Mucosa of stomach (tissue), 1 donor: ENCODE results near the gene RAB1B.
"Not testable (repeated sequence)": the region's sequence is repeated elsewhere in the genome, so short reads cannot be mapped to it uniquely, and the experiment has no call there.

ENCODE experiments used
- H3K27me3 ChIP-seq: one replicate; pipeline ENCODE4 v1.7.0; 2013; ENCODE audit warnings: mild to moderate bottlenecking, low read length; ENCODE audit not compliant: control insufficient read depth, insufficient read depth
- H3K36me3 ChIP-seq: one replicate; pipeline ENCODE4 v1.7.0; 2013; ENCODE audit warnings: low read length; ENCODE audit not compliant: control insufficient read depth, insufficient read depth
- H3K4me1 ChIP-seq: one replicate; pipeline ENCODE4 v1.7.0; 2013; ENCODE audit warnings: mild to moderate bottlenecking, low read length; ENCODE audit not compliant: control insufficient read depth, insufficient read depth
- H3K4me3 ChIP-seq: one replicate; pipeline ENCODE4 v1.7.0; 2013; ENCODE audit warnings: low read length
- H3K9ac ChIP-seq: one replicate; pipeline ENCODE4 v1.7.0; 2013; ENCODE audit warnings: mild to moderate bottlenecking, low read length, moderate library complexity
- H3K9me3 ChIP-seq: one replicate; pipeline ENCODE4 v1.7.0; 2013; ENCODE audit warnings: mild to moderate bottlenecking, low read length, moderate library complexity; ENCODE audit not compliant: control insufficient read depth
- donor health status: Pancreatic carcinoma.

Gene RAB1B

DNA sequence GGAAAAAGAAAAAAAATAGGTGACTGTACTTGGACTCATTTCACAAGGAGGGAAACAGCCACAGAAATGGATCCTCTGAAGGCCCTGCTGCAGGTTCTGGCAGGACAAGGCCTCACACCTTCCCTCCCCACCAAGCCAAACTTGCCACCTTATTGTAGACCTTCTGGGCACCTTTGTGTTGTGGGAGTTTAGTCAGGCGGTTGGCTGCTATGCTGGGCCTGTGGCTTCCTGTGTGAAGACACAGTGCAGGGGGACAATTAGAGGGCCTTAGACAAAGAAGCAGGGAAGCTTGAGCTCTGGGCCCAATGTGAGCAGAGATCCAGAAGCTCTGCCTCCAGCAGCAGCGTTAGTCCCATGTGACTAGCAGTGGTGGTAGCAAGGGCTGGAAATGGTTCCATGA, 4.2 kb downstream of the RAB1B start:
- H3K36me3 ChIP-seq: peaks cover 24% of the 10 kb centered on the region
- H3K9me3 ChIP-seq: no peaks in the 10 kb centered on the region
- no peaks in the 10 kb centered on the region for H3K27me3 ChIP-seq
- H3K9ac ChIP-seq: no peak overlapping the region
- H3K4me1 ChIP-seq: peaks cover 9% of the 10 kb centered on the region
- no peak overlapping the region for H3K4me3 ChIP-seq

DNA sequence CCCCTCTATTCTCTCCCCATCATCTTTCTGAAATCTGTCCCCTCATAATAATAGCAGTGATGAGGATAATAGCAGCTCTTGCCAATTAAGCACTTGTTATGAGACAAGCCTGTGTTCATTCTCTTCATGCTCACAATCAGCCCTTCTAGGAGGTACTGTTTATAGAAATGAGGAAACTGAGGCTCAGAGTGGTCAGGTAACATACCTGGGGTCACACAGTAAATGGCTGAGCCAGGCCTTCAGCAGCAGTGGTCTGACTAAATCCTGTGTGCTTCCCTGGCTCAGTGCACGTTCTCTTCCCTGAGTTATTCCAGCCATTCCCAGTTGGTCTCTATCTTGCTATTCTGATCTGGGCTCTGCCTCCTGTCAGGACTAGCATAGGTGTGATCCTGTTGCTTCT, 5.8 kb downstream of the RAB1B start:
- H3K4me3 ChIP-seq: no peak overlapping the region
- H3K9me3 ChIP-seq: no peaks in the 10 kb centered on the region
- H3K9ac ChIP-seq: no peak overlapping the region
- peaks cover 12% of the 10 kb centered on the region for H3K4me1 ChIP-seq
- H3K36me3 ChIP-seq: peaks cover 24% of the 10 kb centered on the region
- H3K27me3 ChIP-seq: peaks cover 3% of the 10 kb centered on the region

DNA sequence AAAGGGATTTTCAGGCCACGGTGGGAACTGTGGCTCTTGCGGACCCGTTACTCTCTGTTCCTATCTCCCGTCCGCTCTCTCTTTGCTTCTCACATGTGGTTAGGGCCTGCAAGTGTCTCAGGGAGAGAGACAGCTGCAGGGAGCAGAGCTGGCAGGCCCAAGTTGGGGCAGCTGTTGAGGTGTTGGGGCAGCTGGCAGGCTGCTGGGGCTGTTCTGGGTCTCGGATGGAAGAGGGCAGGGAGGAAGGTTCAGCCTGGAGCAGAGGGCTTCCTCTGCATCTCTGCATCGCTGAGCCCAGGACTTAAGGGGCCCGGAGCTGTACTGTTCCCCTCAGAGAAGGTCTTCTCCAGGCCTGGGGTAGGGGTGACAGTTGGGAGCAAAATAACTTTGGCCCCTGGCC, 7.0 kb downstream of the RAB1B start:
- Histone ChIP-seq H3K9ac (no peak overlapping the region), H3K27me3 (peaks cover 3% of the 10 kb centered on the region), H3K4me1 (peaks cover 4% of the 10 kb centered on the region), H3K36me3 (peaks cover 24% of the 10 kb centered on the region), H3K9me3 (no peaks in the 10 kb centered on the region), H3K4me3 (no peak overlapping the region)

DNA sequence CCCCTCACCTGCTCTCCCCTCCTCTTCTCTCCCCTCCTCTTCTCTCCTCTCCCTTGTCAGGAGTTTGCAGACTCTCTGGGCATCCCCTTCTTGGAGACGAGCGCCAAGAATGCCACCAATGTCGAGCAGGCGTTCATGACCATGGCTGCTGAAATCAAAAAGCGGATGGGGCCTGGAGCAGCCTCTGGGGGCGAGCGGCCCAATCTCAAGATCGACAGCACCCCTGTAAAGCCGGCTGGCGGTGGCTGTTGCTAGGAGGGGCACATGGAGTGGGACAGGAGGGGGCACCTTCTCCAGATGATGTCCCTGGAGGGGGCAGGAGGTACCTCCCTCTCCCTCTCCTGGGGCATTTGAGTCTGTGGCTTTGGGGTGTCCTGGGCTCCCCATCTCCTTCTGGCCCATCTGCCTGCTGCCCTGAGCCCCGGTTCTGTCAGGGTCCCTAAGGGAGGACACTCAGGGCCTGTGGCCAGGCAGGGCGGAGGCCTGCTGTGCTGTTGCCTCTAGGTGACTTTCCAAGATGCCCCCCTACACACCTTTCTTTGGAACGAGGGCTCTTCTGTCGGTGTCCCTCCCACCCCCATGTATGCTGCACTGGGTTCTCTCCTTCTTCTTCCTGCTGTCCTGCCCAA, 7.7 kb downstream of the RAB1B start:
- Histone ChIP-seq H3K4me3 (no peak overlapping the region), H3K9me3 (no peaks in the 10 kb centered on the region), H3K36me3 (peaks cover 24% of the 10 kb centered on the region), H3K27me3 (peaks cover 3% of the 10 kb centered on the region), H3K9ac (no peak overlapping the region), H3K4me1 (peaks cover 4% of the 10 kb centered on the region)

DNA sequence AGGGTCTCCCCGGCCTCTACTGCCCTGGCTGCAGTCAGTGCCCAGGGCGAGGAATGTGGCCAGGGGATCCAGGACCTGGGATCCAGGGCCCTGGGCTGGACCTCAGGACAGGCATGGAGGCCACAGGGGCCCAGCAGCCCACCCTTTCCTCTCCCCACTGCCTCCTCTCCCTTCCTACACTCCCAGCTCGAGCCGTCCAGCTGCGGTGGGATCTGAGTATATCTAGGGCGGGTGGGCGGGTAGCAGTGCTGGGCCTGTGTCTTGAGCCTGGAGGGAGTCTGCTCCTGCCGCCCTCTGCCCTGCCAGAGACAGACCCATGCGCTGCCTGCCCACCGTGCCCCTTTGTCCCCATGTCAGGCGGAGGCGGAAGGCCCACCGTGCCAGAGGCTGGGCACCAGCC, 8.2 kb downstream of the RAB1B start:
- H3K9ac ChIP-seq, H3K4me1 ChIP-seq, H3K4me3 ChIP-seq, H3K27me3 ChIP-seq, H3K9me3 ChIP-seq: not testable (repeated sequence)
- H3K36me3 ChIP-seq: peaks cover 24% of the 10 kb centered on the region

DNA sequence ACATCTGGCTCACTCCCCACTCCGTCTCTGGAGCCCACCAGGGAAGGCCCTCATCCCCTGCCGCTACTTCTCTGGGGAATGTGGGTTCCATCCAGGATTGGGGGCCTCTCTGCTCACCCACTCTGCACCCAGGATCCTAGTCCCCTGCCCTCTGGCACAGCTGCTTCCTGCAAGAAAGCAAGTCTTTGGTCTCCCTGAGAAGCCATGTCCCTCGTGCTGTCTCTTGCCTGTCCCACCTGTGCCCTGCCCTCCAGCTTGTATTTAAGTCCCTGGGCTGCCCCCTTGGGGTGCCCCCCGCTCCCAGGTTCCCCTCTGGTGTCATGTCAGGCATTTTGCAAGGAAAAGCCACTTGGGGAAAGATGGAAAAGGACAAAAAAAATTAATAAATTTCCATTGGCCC, 8.6 kb downstream of the RAB1B start:
- not testable (repeated sequence) for H3K4me1 ChIP-seq, H3K27me3 ChIP-seq, H3K4me3 ChIP-seq, H3K9me3 ChIP-seq, H3K9ac ChIP-seq
- H3K36me3 ChIP-seq: peaks cover 19% of the 10 kb centered on the region

DNA sequence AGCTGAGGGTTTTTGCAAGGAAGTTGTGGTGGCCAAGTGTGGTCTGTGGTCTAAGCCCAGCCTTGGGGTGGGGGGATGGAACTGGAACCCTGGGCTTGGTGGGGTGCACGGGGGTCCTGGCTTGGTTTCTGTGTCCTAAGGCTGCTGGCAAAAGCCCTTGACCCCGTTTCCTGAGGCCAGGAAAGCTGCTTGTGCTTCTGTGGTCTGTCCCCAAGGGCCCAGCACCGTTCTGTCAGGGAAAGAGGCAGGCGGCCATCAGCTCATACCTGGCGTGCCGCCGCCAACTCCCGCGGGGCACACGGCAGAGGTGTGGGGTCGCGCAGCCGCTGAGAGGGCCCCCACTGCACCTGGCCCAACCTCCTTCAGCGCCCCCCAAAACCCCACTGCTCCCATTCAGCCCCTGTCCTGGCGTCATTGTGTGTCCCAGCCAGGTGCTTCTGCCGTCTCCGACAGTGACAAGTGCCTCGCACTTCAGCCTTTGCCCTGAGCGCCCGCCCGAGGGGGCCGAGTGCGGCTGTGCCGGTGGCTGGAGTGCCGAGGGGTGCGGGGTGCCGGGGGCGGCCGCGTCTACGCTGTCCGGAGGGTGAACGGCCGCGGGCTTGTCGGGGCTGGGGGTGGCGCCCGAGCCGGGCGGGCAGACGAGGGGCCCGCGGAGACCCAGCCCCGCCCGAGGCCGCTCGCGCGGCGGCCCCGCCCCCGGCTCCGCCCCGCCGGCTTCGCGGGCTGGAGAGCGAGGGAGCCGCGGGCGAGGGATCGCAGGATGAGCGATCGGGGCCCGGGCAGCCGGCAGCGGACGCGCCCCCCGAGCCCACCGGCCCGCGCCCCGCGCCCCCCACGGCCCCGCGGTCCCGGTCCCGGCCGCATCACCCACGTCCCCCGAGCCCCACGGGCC, 9.3 kb downstream of the RAB1B start, which contains the start of gene CNIH2:
Gene CNIH2 (plus strand): TSS at position 705 of the 892 bp plus-strand sequence. CDS start 282 bp downstream, outside the sequence.
- H3K36me3 ChIP-seq: peaks cover 13% of the 10 kb centered on the region
- H3K4me1 ChIP-seq: peaks cover 12% of the 10 kb centered on the region
- no peaks in the 10 kb centered on the region for H3K9me3 ChIP-seq
- peaks cover 3% of the 10 kb centered on the region for H3K27me3 ChIP-seq
- H3K9ac ChIP-seq: no peak within 1 kb of the TSS
- H3K4me3 ChIP-seq: no peak within 1 kb of the TSS

DNA sequence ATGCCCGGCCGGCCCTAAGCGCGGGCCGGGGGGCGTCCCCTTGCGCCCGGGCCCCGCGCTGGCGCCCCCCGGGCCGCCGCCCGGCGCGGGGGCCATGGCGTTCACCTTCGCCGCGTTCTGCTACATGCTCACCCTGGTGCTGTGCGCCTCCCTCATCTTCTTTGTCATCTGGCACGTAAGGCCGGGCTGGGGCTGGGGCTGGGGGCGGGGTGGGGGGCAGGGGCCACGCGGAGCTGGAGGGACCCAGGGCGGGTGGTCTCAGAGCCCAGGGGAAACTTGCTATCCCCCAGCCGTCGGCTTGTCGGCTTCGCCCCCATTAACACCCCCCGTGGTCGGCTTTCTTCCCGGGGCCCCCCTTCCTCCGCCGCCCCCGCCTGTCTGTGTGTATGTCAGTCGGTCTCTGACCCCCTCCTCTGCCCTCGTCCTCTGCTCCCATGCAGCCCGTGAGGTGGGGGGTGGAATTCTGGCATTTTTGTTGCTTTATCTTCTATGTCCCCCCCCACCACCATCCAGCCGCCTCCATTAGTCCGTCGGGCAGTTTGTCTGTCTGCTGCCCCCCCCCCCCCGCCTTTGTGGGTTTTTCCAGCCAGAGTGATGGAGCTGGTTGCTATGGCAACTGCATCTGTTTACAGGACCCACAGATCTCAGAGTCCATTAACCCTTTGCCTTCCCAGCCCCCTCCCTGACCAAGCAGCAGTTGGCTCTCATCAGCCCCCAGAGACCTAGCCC, 10.1 kb downstream of the RAB1B start:
- Histone ChIP-seq H3K27me3 (peaks cover 3% of the 10 kb centered on the region), H3K9ac (no peak overlapping the region), H3K4me3 (no peak overlapping the region), H3K36me3 (peaks cover 5% of the 10 kb centered on the region), H3K9me3 (no peaks in the 10 kb centered on the region), H3K4me1 (peaks cover 13% of the 10 kb centered on the region)

DNA sequence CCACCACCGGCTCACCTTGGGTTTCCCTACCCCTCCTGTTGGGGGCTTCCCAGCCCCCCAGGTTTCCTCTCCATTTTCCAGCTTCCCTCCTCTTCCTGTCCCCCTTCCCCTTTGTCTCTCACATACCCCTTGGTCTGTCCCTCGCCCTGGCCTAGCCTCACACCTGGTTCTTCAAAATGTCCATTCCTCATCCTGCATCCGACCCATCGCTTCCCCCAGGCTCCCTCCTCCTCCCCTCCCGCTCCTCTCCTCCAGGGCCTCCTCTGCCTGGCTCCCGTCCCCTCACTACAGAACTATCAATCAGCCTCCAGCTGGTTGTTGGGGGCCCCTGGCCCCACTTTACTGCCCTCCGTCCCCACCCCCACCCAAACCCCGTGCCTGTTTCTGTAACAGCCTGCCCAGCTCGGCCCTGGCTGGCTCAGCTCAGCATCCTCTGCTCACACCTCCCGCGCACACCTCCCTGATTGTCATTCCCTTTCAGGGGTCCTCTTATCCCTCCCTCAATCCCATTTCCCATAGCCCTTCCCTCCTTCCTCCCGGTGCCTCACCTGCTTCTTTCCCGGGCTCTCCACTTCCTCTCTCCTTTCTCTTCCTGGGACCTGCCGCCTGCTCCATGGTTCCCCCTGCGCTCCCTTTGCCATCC, 10.8 kb downstream of the RAB1B start:
- Histone ChIP-seq H3K4me1 (peaks cover 13% of the 10 kb centered on the region), H3K4me3 (no peak overlapping the region), H3K9me3 (no peaks in the 10 kb centered on the region), H3K36me3 (peaks cover 2% of the 10 kb centered on the region), H3K9ac (no peak overlapping the region), H3K27me3 (peaks cover 3% of the 10 kb centered on the region)

DNA sequence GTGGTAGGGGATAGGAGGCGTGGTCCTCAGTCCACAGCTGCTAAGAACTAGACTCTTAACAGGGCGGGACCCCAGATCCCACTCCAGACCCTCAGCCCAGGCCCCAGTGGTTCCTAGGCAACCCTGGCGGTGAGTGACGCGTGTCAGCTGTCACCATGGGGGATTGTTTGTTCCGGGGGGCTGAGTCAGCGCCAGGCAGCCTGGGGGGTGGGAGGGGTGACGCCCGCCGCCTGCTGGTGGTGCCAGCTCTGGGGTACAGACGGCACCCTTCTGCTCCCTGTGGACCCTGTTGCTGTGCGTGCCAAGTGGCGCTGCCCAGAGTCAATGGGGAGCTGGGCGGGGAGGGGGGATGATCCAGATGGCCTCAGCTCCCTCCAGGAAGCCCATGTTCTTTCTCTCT, 12.0 kb downstream of the RAB1B start:
- H3K4me3 ChIP-seq: no peak overlapping the region

DNA sequence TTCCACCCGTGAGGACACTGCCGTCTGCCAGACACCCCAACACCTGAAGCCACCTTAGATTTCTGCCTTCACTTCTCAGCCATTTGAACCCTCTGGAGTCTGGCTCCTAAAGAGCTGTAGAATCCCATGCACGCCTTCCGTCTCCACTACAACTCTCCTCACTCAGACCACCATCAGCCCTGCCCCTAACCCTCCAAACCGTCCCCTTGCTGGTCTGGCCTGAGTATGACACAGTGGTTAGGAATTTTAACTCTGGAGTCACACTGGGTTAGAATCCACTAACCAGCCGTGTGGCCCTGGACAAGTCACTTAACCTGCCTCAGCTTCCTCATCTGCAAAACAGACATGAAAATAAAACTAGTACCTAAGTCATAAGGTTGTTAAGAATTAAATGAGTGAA, 12.6 kb downstream of the RAB1B start:
- Histone ChIP-seq H3K36me3 (peaks cover 5% of the 10 kb centered on the region), H3K9ac (no peak overlapping the region)

More for the DNA sequence above, 12.0 kb downstream of the RAB1B start:
- Histone ChIP-seq H3K9ac (no peak overlapping the region), H3K27me3 (peaks cover 3% of the 10 kb centered on the region), H3K9me3 (no peaks in the 10 kb centered on the region), H3K4me1 (peaks cover 13% of the 10 kb centered on the region), H3K36me3 (peaks cover 5% of the 10 kb centered on the region)

More for the DNA sequence above, 12.6 kb downstream of the RAB1B start:
- H3K4me1 ChIP-seq: peaks cover 13% of the 10 kb centered on the region
- H3K27me3 ChIP-seq: peaks cover 3% of the 10 kb centered on the region
- H3K4me3 ChIP-seq: no peak overlapping the region
- no peaks in the 10 kb centered on the region for H3K9me3 ChIP-seq
